ENCODE results near the gene CRTAC1. TPM values are rescaled to one million over a fixed set of nuclear protein-coding genes. Genes with fewer than 3 reads are reported as not detected.

The CRTAC1 gene
- polyA plus RNA-seq, 3 donors = not detected

GRCh38 chr10:98031440-98031839 lies 1.0 kb upstream of the CRTAC1 start:
- peaks cover 67 to 88% (median 84%) of the 10 kb centered on the region in 3 donors for H3K27me3 Mint-ChIP-seq (ENCODE audit: low read depth in 3 of 3)
- 69% methylated on average over 2 of the region's 12 CpGs for WGBS (ENCODE audit: insufficient coverage)
- H3K36me3 ChIP-seq (replicated peaks in 1 of 2; ENCODE audit: control insufficient read depth in 1 of 2, insufficient read depth in 2 of 2, low read length in 2 of 2) = no peaks in the 10 kb centered on the region

GRCh38 chr10:98030991-98031431 lies 590 bp upstream of the CRTAC1 start:
- Histone ChIP-seq H3K9me3 (replicated peaks in 1 of 2; ENCODE audit: control insufficient read depth in 1 of 2, insufficient read depth in 1 of 2, low read length in 2 of 2) (peaks cover 0 to 24% of the 10 kb centered on the region in 2 donors), H3K27ac (ENCODE audit: low read depth in 1 of 2, low read length in 2 of 2) (no peak overlapping the region), H3K4me1 (ENCODE audit: control insufficient read depth in 1 of 2, insufficient read depth in 2 of 2, low read length in 2 of 2) (no peaks in the 10 kb centered on the region), H3K27me3 (ENCODE audit: control insufficient read depth in 2 of 2, insufficient read depth in 2 of 2, low read length in 2 of 2) (peaks cover 58 to 76% of the 10 kb centered on the region in 2 donors), H4K20me1 (ENCODE audit: insufficient read depth, low read length) (no peaks in the 10 kb centered on the region), H3K4me2 (replicated peaks; ENCODE audit: extremely low read depth, low read length, poor library complexity, severe bottlenecking) (no peak overlapping the region), H3K4me3 (replicated peaks in 1 of 3; ENCODE audit: low read depth in 2 of 3, low read length in 3 of 3) (no peak overlapping the region), H2AFZ (ENCODE audit: insufficient read depth, low read depth, low read length, poor library complexity, severe bottlenecking) (no peak overlapping the region), H3K79me2 (ENCODE audit: insufficient read depth, low read length) (no peaks in the 10 kb centered on the region), H3K9ac (ENCODE audit: insufficient read depth, low read length, poor library complexity, severe bottlenecking) (no peak overlapping the region), H3K36me3 (replicated peaks in 1 of 2; ENCODE audit: control insufficient read depth in 1 of 2, insufficient read depth in 2 of 2, low read length in 2 of 2) (no peaks in the 10 kb centered on the region)
- intact Hi-C loops (cut with micrococcal nuclease) = no loop called here
- Mint-ChIP-seq H3K4me3 (no peak overlapping the region), H3K27me3 (ENCODE audit: low read depth in 3 of 3) (peaks cover 66 to 85% (median 84%) of the 10 kb centered on the region in 3 donors), H3K36me3 (peaks cover 0 to 5% of the 10 kb centered on the region in 2 donors), H3K4me1 (no peaks in the 10 kb centered on the region), H3K9me3 (peaks cover 0 to 11% (median under 1%) of the 10 kb centered on the region in 7 donors), H3K27ac (no peak overlapping the region)
- no peak for DNase-seq
- 1% methylated on average over 32 of the region's 49 CpGs for WGBS (ENCODE audit: insufficient coverage)
- no peak for TF ChIP-seq CTCF (IDR thresholded peaks at IDR 0.05)

More at GRCh38 chr10:98031440-98031839, 1.0 kb upstream of the CRTAC1 start:
- Mint-ChIP-seq H3K27ac (peak overlapping the region in 1 of 7 donors; percentile 58), H3K36me3 (peaks cover 0 to 5% of the 10 kb centered on the region in 2 donors), H3K9me3 (peaks cover 0 to 10% (median 3%) of the 10 kb centered on the region in 7 donors), H3K4me3 (peak overlapping the region in 1 of 2 donors; percentile 65), H3K4me1 (no peaks in the 10 kb centered on the region)
- Histone ChIP-seq H3K4me1 (ENCODE audit: control insufficient read depth in 1 of 2, insufficient read depth in 2 of 2, low read length in 2 of 2) (no peaks in the 10 kb centered on the region), H2AFZ (ENCODE audit: insufficient read depth, low read depth, low read length, poor library complexity, severe bottlenecking) (no peak overlapping the region), H4K20me1 (ENCODE audit: insufficient read depth, low read length) (no peaks in the 10 kb centered on the region), H3K4me2 (replicated peaks; ENCODE audit: extremely low read depth, low read length, poor library complexity, severe bottlenecking) (no peak overlapping the region), H3K79me2 (ENCODE audit: insufficient read depth, low read length) (no peaks in the 10 kb centered on the region), H3K4me3 (replicated peaks in 1 of 3; ENCODE audit: low read depth in 2 of 3, low read length in 3 of 3) (no peak overlapping the region), H3K27ac (ENCODE audit: low read depth in 1 of 2, low read length in 2 of 2) (no peak overlapping the region), H3K9ac (ENCODE audit: insufficient read depth, low read length, poor library complexity, severe bottlenecking) (no peak overlapping the region), H3K9me3 (replicated peaks in 1 of 2; ENCODE audit: control insufficient read depth in 1 of 2, insufficient read depth in 1 of 2, low read length in 2 of 2) (peaks cover 0 to 24% of the 10 kb centered on the region in 2 donors), H3K27me3 (ENCODE audit: control insufficient read depth in 2 of 2, insufficient read depth in 2 of 2, low read length in 2 of 2) (peaks cover 59 to 80% of the 10 kb centered on the region in 2 donors)
- TF ChIP-seq CTCF (IDR thresholded peaks at IDR 0.05) = no peak
- no peak for DNase-seq
- intact Hi-C loops (cut with micrococcal nuclease) = no loop called here
